GM12878 (cell line): Measurements from ENCODE around the gene RPS6KA4. TPM values are rescaled to one million over a fixed set of nuclear protein-coding genes. Genes with fewer than 3 reads are reported as not detected.

Source experiments
- CBFB ChIP-seq: IDR thresholded peaks from 2 replicates; pipeline ENCODE4 v1.6.1; 2016; ENCODE audit warnings: antibody characterized with exemption, low read depth
- CEBPB ChIP-seq, 2 experiments: fragments of 150-350 bp in 1 of 2; IDR thresholded peaks; 2 replicates each; pipeline ENCODE4 v1.6.1; 2012 to 2014; ENCODE audit warnings: low read depth in 2 of 2, low read length in 2 of 2, borderline replicate concordance in 1 of 2, inconsistent platforms in 1 of 2
- CREM ChIP-seq: IDR thresholded peaks from 2 replicates; pipeline ENCODE4 v1.6.1; 2014; ENCODE audit warnings: antibody characterized with exemption, low read depth
- CTCF ChIP-seq, 3 experiments: IDR thresholded peaks in 2 of 3; conservative IDR thresholded peaks in 1 of 3; 2 replicates each; pipeline ENCODE4 v1.5.1; 2011; ENCODE audit warnings: low read depth in 3 of 3, low read length in 3 of 3, mild to moderate bottlenecking in 3 of 3, control low read depth in 2 of 3, moderate library complexity in 2 of 3, inconsistent platforms in 1 of 3, mixed read lengths in 1 of 3; ENCODE audit not compliant: control insufficient read depth in 2 of 3, insufficient read depth in 1 of 3; ENCODE audit errors: extremely low read depth in 1 of 3
- HCFC1 ChIP-seq: fragments of 150-350 bp; IDR thresholded peaks from 2 replicates; pipeline ENCODE4 v1.6.1; 2014; ENCODE audit warnings: low read length
- IKZF1 ChIP-seq: fragments of 450-650 bp; conservative IDR thresholded peaks from 2 replicates; pipeline ENCODE4 v1.6.1; 2017; ENCODE audit warnings: antibody characterized with exemption, mild to moderate bottlenecking
- IKZF2 ChIP-seq, 2 experiments: fragments of 450-650 bp; IDR thresholded peaks; 2 replicates each; pipeline ENCODE4 v1.6.1; 2017; ENCODE audit warnings: mild to moderate bottlenecking in 2 of 2, moderate library complexity in 2 of 2
- JUNB ChIP-seq: IDR thresholded peaks from 2 replicates; pipeline ENCODE4 v1.6.1; 2016; ENCODE audit warnings: antibody characterized with exemption, mild to moderate bottlenecking
- JUND ChIP-seq: IDR thresholded peaks from 2 replicates; pipeline ENCODE4 v1.6.1; 2012; ENCODE audit warnings: low read depth, mild to moderate bottlenecking, low read length, improper control_type of control experiment, moderate library complexity
- KAT2A ChIP-seq: conservative IDR thresholded peaks from 2 replicates; pipeline ENCODE4 v1.6.1; 2011; ENCODE audit warnings: low read depth, low read length; ENCODE audit not compliant: control insufficient read depth
- MEF2B ChIP-seq: fragments of 450-650 bp; IDR thresholded peaks from 2 replicates; pipeline ENCODE4 v1.6.1; 2018; ENCODE audit warnings: mild to moderate bottlenecking, moderate library complexity; ENCODE audit not compliant: partially characterized antibody, poor library complexity, severe bottlenecking
- NFIC ChIP-seq: IDR thresholded peaks from 2 replicates; pipeline ENCODE4 v1.6.1; 2012; ENCODE audit warnings: low read depth, mild to moderate bottlenecking, inconsistent platforms, low read length, moderate library complexity
- NFYB ChIP-seq: IDR thresholded peaks from 2 replicates; pipeline ENCODE4 v1.6.1; 2011; ENCODE audit warnings: low read depth, mild to moderate bottlenecking, low read length, improper control_type of control experiment, moderate library complexity; ENCODE audit not compliant: insufficient read depth
- NR2F1 ChIP-seq: fragments of 450-650 bp; conservative IDR thresholded peaks from 2 replicates; pipeline ENCODE4 v1.6.1; 2017; ENCODE audit warnings: mild to moderate bottlenecking
- PKNOX1 ChIP-seq: fragments of 450-650 bp; IDR thresholded peaks from 2 replicates; pipeline ENCODE4 v1.6.1; 2016; ENCODE audit warnings: mild to moderate bottlenecking
- POLR2A ChIP-seq: IDR thresholded peaks from 2 replicates; pipeline ENCODE4 v1.6.1; 2011; ENCODE audit warnings: low read depth, mild to moderate bottlenecking, low read length
- POU2F2 ChIP-seq: IDR thresholded peaks from 3 replicates; pipeline ENCODE4 v1.6.1; 2011; ENCODE audit warnings: low read depth, mild to moderate bottlenecking, low read length, borderline replicate concordance
- RAD51 ChIP-seq: fragments of 450-650 bp; IDR thresholded peaks from 2 replicates; pipeline ENCODE4 v1.6.1; 2016; ENCODE audit warnings: moderate library complexity, mild to moderate bottlenecking, inconsistent platforms
- SMARCA5 ChIP-seq: fragments of 450-650 bp; IDR thresholded peaks from 2 replicates; pipeline ENCODE4 v1.6.1; 2017; ENCODE audit warnings: mild to moderate bottlenecking
- SRF ChIP-seq, 2 experiments: IDR thresholded peaks; 2 replicates each; pipeline ENCODE4 v1.6.1; 2011; ENCODE audit warnings: low read depth in 2 of 2, low read length in 2 of 2, mild to moderate bottlenecking in 1 of 2, moderate library complexity in 1 of 2
- ZBED1 ChIP-seq: IDR thresholded peaks from 2 replicates; pipeline ENCODE4 v1.6.1; 2016; ENCODE audit warnings: borderline replicate concordance
- ZNF207 ChIP-seq: fragments of 450-650 bp; IDR thresholded peaks from 2 replicates; pipeline ENCODE4 v1.6.1; 2014; ENCODE audit warnings: antibody characterized with exemption, mild to moderate bottlenecking, borderline replicate concordance
- ZNF687 ChIP-seq: fragments of 450-650 bp; IDR thresholded peaks from 2 replicates; pipeline ENCODE4 v1.6.1; 2017; ENCODE audit warnings: mild to moderate bottlenecking, moderate library complexity
- ZSCAN29 ChIP-seq: fragments of 450-650 bp; IDR thresholded peaks from 2 replicates; pipeline ENCODE4 v1.6.1; 2017; ENCODE audit warnings: mild to moderate bottlenecking, moderate library complexity
- polyA plus RNA-seq, 11 experiments: library from polyadenylated mRNA; depleted of rRNA in 4 of 11; unstranded in 6 of 11; stranded (reverse) in 5 of 11; fragments of >200 nt; fragmentation: Nextera tagmentation in 4 of 11; fragmentation: Illumina TruSeq in 1 of 11; extraction: Ambion mirVana in 4 of 11; extraction: Trizol in 1 of 11; gene quantifications; 1 replicate in 1 of 11; 2 replicates in 10 of 11; pipeline versions ENCODE4 v1.2.1 to v1.2.3, GENCODE V29; 2011 to 2016; ENCODE audit warnings: inconsistent platforms in 2 of 11, missing spikeins in 2 of 11, low read depth in 1 of 11
- total RNA-seq, 4 experiments: library from RNA; depleted of rRNA in 3 of 4; stranded (reverse); fragments of >200 nt in 3 of 4; fragmentation: Illumina TruSeq in 1 of 4; extraction: Trizol in 1 of 4; gene quantifications; 2 replicates each; pipeline versions ENCODE4 v1.2.1 to v1.2.3, GENCODE V29; 2013 to 2021

RPS6KA4 gene
- total and polyA plus RNA-seq, 10 of the 15 experiments (the other 5 are each of a cell fraction or from before 2014, with no cell fraction given), result 0.34 to 32.6 (median 11.3) TPM

GRCh38 chr11:64334764-64335735, 23.9 kb upstream of the RPS6KA4 start (continued):
- TF ChIP-seq ZNF687 (0 out of 2 replicates have a peak, but pooled peaks have one; percentile 16), NR2F1 (peak; percentile 87), CEBPB (IDR thresholded peaks at IDR 0.05; ENCODE audit: borderline replicate concordance in 1 of 2, low read depth in 2 of 2, low read length in 2 of 2) (peak in 1 of 2 experiments; percentile 94; a peak in 2 of 4 replicates), SRF (IDR thresholded peaks at IDR 0.05; ENCODE audit: low read depth in 2 of 2, low read length in 2 of 2) (0 out of 4 replicates have a peak, but pooled peaks of 1 of the 2 experiments have one; percentile 5), JUNB (peak; percentile 76), CTCF (IDR thresholded peaks at IDR 0.05 in 2 of 3, conservative IDR thresholded peaks at IDR 0.05 in 1 of 3; ENCODE audit: control insufficient read depth in 2 of 3, extremely low read depth in 1 of 3, insufficient read depth in 1 of 3, low read depth in 3 of 3, low read length in 3 of 3) (peak in 1 of 3 experiments; percentile 24; a peak in 1 of 6 replicates), IKZF1 (peak; percentile 81), RAD51 (0 out of 2 replicates have a peak, but pooled peaks have one; percentile 14), CBFB (0 out of 2 replicates have a peak, but pooled peaks have one; percentile 33), IKZF2 (IDR thresholded peaks at IDR 0.05) (peak; percentile 78), PKNOX1 (peak; percentile 96), KAT2A (no peak), ZSCAN29 (no peak), JUND (peak; percentile 49; the same call in 1 of the 2 replicates), CREM (peak; percentile 68; the same call in 1 of the 2 replicates), NFYB (no peak), ZBED1 (peak; percentile 68; the same call in 1 of the 2 replicates), POU2F2 (peak; percentile 95), NFIC (peak; percentile 18; the same call in 1 of the 2 replicates), SMARCA5 (peak; percentile 81), POLR2A (no peak), ZNF207 (no peak), MEF2B (peak; percentile 92), HCFC1 (0 out of 2 replicates have a peak, but pooled peaks have one; percentile 14)
